H1 (cell line): ENCODE measurements around the gene TUBE1. TPM values are rescaled to one million over a fixed set of nuclear protein-coding genes. Genes with fewer than 3 reads are reported as not detected.

Experiments used
- CTCF ChIA-PET: fragments of 300-600 bp; sonication (Branson Sonifier 250); formaldehyde crosslinking; loops from one replicate; lab custom pipeline; 2021; ENCODE audit not compliant: partially characterized antibody; lab: Charles Lee
- POLR2A ChIA-PET: fragments of 300-600 bp; sonication (Branson Sonifier 250); formaldehyde crosslinking; loops from one replicate; lab custom pipeline; 2021; ENCODE audit warnings: inconsistent platforms; ENCODE audit not compliant: partially characterized antibody; lab: Charles Lee
- DNase-seq, 2 experiments: peaks; one replicate each; pipeline versions ENCODE4 v3.0.0 to v3.0.0-alpha.2; 2010 to 2022; ENCODE audit warnings: low spot score in 2 of 2, low read depth in 1 of 2, mixed read lengths in 1 of 2
- FAIRE-seq: peaks from 2 replicates; lab custom pipeline; 2011; peaks lifted over from hg19 to GRCh38; lab: Jason Lieb, UNC
- H2AFZ ChIP-seq: 2 replicates; pipeline ENCODE4 v1.8.1; 2012; ENCODE audit warnings: low read length, inconsistent platforms
- H2AK5ac ChIP-seq: 2 replicates; pipeline ENCODE4 v1.6.1; 2013; ENCODE audit warnings: low read depth, low read length
- H2BK120ac ChIP-seq: replicated peaks from 2 replicates; pipeline ENCODE3; 2013; ENCODE audit warnings: low read depth, low read length, inconsistent platforms
- H2BK12ac ChIP-seq: 2 replicates; pipeline ENCODE4 v1.6.1; 2013; ENCODE audit warnings: low read depth, low read length
- H2BK15ac ChIP-seq: 2 replicates; pipeline ENCODE4 v1.6.1; 2013; ENCODE audit warnings: low read length
- H2BK20ac ChIP-seq: 2 replicates; pipeline ENCODE4 v1.6.1; 2013; ENCODE audit warnings: low read length
- H2BK5ac ChIP-seq: 2 replicates; pipeline ENCODE4 v1.6.1; 2013; ENCODE audit warnings: low read depth, low read length
- H3K14ac ChIP-seq: 2 replicates; pipeline ENCODE4 v1.6.1; 2013; ENCODE audit warnings: inconsistent platforms; ENCODE audit not compliant: insufficient read length
- H3K18ac ChIP-seq: 2 replicates; pipeline ENCODE4 v1.6.1; 2013; ENCODE audit warnings: low read length; ENCODE audit errors: extremely low read depth
- H3K23ac ChIP-seq: 2 replicates; pipeline ENCODE4 v1.6.1; 2013; ENCODE audit warnings: inconsistent platforms; ENCODE audit not compliant: insufficient read length
- H3K23me2 ChIP-seq: 2 replicates; pipeline ENCODE4 v1.6.1; 2013; ENCODE audit warnings: low read depth, low read length
- H3K27ac ChIP-seq: 2 replicates; pipeline ENCODE4 v1.6.1; 2011; ENCODE audit warnings: low read depth, low read length, inconsistent platforms
- H3K27me3 ChIP-seq, 4 experiments: replicated peaks in 1 of 4; 1 replicate in 1 of 4; 2 replicates in 3 of 4; pipeline versions ENCODE4 v1.6.1 to v1.8.1; 2011 to 2013; ENCODE audit warnings: low read length in 3 of 4, mild to moderate bottlenecking in 3 of 4, inconsistent platforms in 2 of 4, mixed read lengths in 2 of 4, moderate library complexity in 1 of 4; ENCODE audit not compliant: control insufficient read depth in 3 of 4, insufficient read depth in 3 of 4; ENCODE audit errors: extremely low read depth in 1 of 4
- H3K36me3 ChIP-seq, 4 experiments: 2 replicates each; pipeline versions ENCODE4 v1.6.1 to v1.8.1; 2011 to 2013; ENCODE audit warnings: mild to moderate bottlenecking in 4 of 4, low read length in 3 of 4, moderate library complexity in 2 of 4, control low read depth in 1 of 4, inconsistent platforms in 1 of 4; ENCODE audit not compliant: insufficient read depth in 4 of 4, control insufficient read depth in 2 of 4
- H3K4ac ChIP-seq: replicated peaks from 2 replicates; pipeline ENCODE3; 2013; ENCODE audit warnings: low read length, low read depth, mixed read lengths, inconsistent platforms; ENCODE audit not compliant: insufficient read length
- H3K4me1 ChIP-seq, 4 experiments: replicated peaks in 1 of 4; 1 replicate in 1 of 4; 2 replicates in 3 of 4; pipeline versions ENCODE4 v1.6.1 to v1.8.1; 2011 to 2013; ENCODE audit warnings: low read length in 3 of 4, inconsistent platforms in 2 of 4, mixed read lengths in 1 of 4; ENCODE audit not compliant: insufficient read depth in 4 of 4, control insufficient read depth in 3 of 4
- H3K4me2 ChIP-seq, 2 experiments: 2 replicates each; pipeline versions ENCODE4 v1.6.1 to v1.8.1; 2011 to 2013; ENCODE audit warnings: low read depth in 2 of 2, low read length in 2 of 2, control low read depth in 1 of 2, inconsistent platforms in 1 of 2, mild to moderate bottlenecking in 1 of 2; ENCODE audit not compliant: insufficient read depth in 1 of 2
- H3K4me3 ChIP-seq, 4 experiments: fragments of 200-600, 300-600 bp in 1 of 4; sonication (generic), shearing (Covaris generic), sonication (Bioruptor Twin) in 1 of 4; 2 replicates each; pipeline versions ENCODE4 v1.5.1 to v1.8.1; 2011 to 2016; ENCODE audit warnings: low read length in 4 of 4, low read depth in 3 of 4, control low read depth in 2 of 4, inconsistent platforms in 2 of 4, mild to moderate bottlenecking in 2 of 4, mixed read lengths in 1 of 4, moderate library complexity in 1 of 4; ENCODE audit not compliant: insufficient read depth in 2 of 4; ENCODE audit errors: extremely low read depth in 1 of 4
- H3K56ac ChIP-seq: replicated peaks from 2 replicates; pipeline ENCODE3; 2013; ENCODE audit warnings: low read depth, mild to moderate bottlenecking, mixed read lengths, low read length, inconsistent platforms; ENCODE audit not compliant: insufficient read length
- H3K79me1 ChIP-seq: 2 replicates; pipeline ENCODE4 v1.6.1; 2013; ENCODE audit warnings: low read depth, low read length, control low read depth
- H3K79me2 ChIP-seq, 2 experiments: 2 replicates each; pipeline versions ENCODE4 v1.6.1 to v1.8.1; 2012 to 2013; ENCODE audit warnings: low read length in 2 of 2, mild to moderate bottlenecking in 2 of 2, inconsistent platforms in 1 of 2; ENCODE audit not compliant: insufficient read depth in 2 of 2, control insufficient read depth in 1 of 2
- H3K9ac ChIP-seq, 4 experiments: replicated peaks in 1 of 4; 1 replicate in 1 of 4; 2 replicates in 3 of 4; pipeline versions ENCODE4 v1.6.1 to v1.8.1; 2011 to 2013; ENCODE audit warnings: low read depth in 3 of 4, low read length in 3 of 4, control low read depth in 2 of 4, mild to moderate bottlenecking in 2 of 4, moderate library complexity in 2 of 4, inconsistent platforms in 1 of 4; ENCODE audit errors: extremely low read depth in 1 of 4
- H3K9me3 ChIP-seq, 2 experiments: 2 replicates each; pipeline versions ENCODE4 v1.6.1 to v1.8.1; 2012 to 2013; ENCODE audit warnings: mild to moderate bottlenecking in 2 of 2, moderate library complexity in 2 of 2, control low read depth in 1 of 2, inconsistent platforms in 1 of 2, low read depth in 1 of 2, low read length in 1 of 2, mixed read lengths in 1 of 2; ENCODE audit not compliant: insufficient read depth in 2 of 2
- H4K20me1 ChIP-seq, 2 experiments: replicated peaks in 1 of 2; 2 replicates each; pipeline versions ENCODE3 to v1.8.1; 2011 to 2013; ENCODE audit warnings: inconsistent platforms in 2 of 2, low read length in 2 of 2, mild to moderate bottlenecking in 1 of 2; ENCODE audit not compliant: insufficient read depth in 2 of 2, control insufficient read depth in 1 of 2
- H4K5ac ChIP-seq: 2 replicates; pipeline ENCODE4 v1.6.1; 2013; ENCODE audit warnings: low read length, low read depth, mixed read lengths, inconsistent platforms; ENCODE audit not compliant: insufficient read length
- H4K8ac ChIP-seq: 2 replicates; pipeline ENCODE4 v1.8.0; 2013; ENCODE audit warnings: mild to moderate bottlenecking, moderate library complexity, low read length, inconsistent platforms; ENCODE audit not compliant: insufficient read depth; ENCODE audit errors: extremely low read depth
- H4K91ac ChIP-seq: replicated peaks from 2 replicates; pipeline ENCODE3; 2013; ENCODE audit warnings: low read length, mixed read lengths, inconsistent platforms; ENCODE audit not compliant: insufficient read length
- CHD1 ChIP-seq: IDR thresholded peaks from 2 replicates; pipeline ENCODE4 v1.6.1; 2012; ENCODE audit warnings: low read depth, low read length, improper control_type of control experiment
- CTBP2 ChIP-seq: IDR thresholded peaks from 2 replicates; pipeline ENCODE4 v1.7.0; 2011; ENCODE audit warnings: borderline replicate concordance, mild to moderate bottlenecking, moderate library complexity, mixed read lengths, low read length; ENCODE audit not compliant: insufficient read depth, insufficient read length
- KDM5A ChIP-seq: fragments of 200-600 bp; IDR thresholded peaks from 2 replicates; pipeline ENCODE4 v1.7.1; 2012; ENCODE audit warnings: mild to moderate bottlenecking, low read length, inconsistent platforms, mixed read lengths
- SP1 ChIP-seq: IDR thresholded peaks from 2 replicates; pipeline ENCODE4 v1.6.1; 2011; ENCODE audit warnings: low read depth, low read length
- WGBS, 2 experiments: shearing (Covaris generic) in 1 of 2; methylation state at CpG; one replicate each; pipeline versions ENCODE4 v1.1.6 to v1.1.7; 2013 to 2015; ENCODE audit warnings: low lambda C conversion rate in 2 of 2, mixed read lengths in 2 of 2, inconsistent platforms in 1 of 2, low coverage in 1 of 2, missing lambda C conversion rate in 1 of 2; ENCODE audit not compliant: insufficient replicate concordance in 2 of 2, insufficient coverage in 1 of 2, insufficient read length in 1 of 2; ENCODE audit errors: extremely low coverage in 1 of 2, missing lambda C conversion rate in 1 of 2; 5-methylcytosine and 5-hydroxymethylcytosine counted together
- polyA plus RNA-seq, 7 experiments: library from polyadenylated mRNA; depleted of rRNA in 3 of 7; stranded (reverse) in 5 of 7; unstranded in 2 of 7; fragments of >200 nt in 5 of 7; fragments of 200-250 nt in 2 of 7; gene quantifications; 1 replicate in 5 of 7; 2 replicates in 1 of 7; 4 replicates in 1 of 7; pipeline versions ENCODE4 v1.2.1 to v1.2.3, GENCODE V29; 2011 to 2013; ENCODE audit warnings: missing spikeins in 2 of 7, mixed read lengths in 2 of 7
- total RNA-seq: library from RNA; stranded (reverse); fragmentation: NEBNext Ultra II Directional; extraction: Animal tissue kit (Norgen Biotek cat#: 25700); gene quantifications from 2 replicates; pipeline ENCODE4 v1.2.1, GENCODE V29; 2021

TUBE1 gene
- total and polyA plus RNA-seq, 2 of the 8 experiments (the other 6 are each of a cell fraction or from before 2014, with no cell fraction given) = 8.0 to 15.9 TPM

- H4K5ac ChIP-seq = no peak overlapping the region
- no peak overlapping the region for H2BK120ac ChIP-seq
- no peak overlapping the region for H3K27ac ChIP-seq
- no peaks in the 10 kb centered on the region for H3K36me3 ChIP-seq
- no peak overlapping the region for H2AK5ac ChIP-seq
- ChIA-PET CTCF (interaction anchor here (0.6 to 9.7 kb wide), 12 partner anchors 11 to 407 kb away, joined by 3 to 102 read pairs (median 4); no protein-coding TSS in a partner anchor), POLR2A (no interaction called here)
- TF ChIP-seq SP1 = no peak
- TF ChIP-seq CTBP2 = no peak
- no peak for TF ChIP-seq CHD1
- TF ChIP-seq KDM5A = no peak
- no peak overlapping the region for H2BK12ac ChIP-seq
- no peak overlapping the region for H3K4me2 ChIP-seq
- FAIRE-seq (no peak), DNase-seq (no peak)
- peak overlapping the region; percentile 25 for H3K56ac ChIP-seq
- 88% methylated on average over 5 of the region's 5 CpGs; no CpG with 5 or more reads in 1 of the 2 experiments for WGBS, 2 experiments
- H4K20me1 ChIP-seq = no peaks in the 10 kb centered on the region
- no peak overlapping the region for H3K9ac ChIP-seq
- no peak overlapping the region for H3K4me3 ChIP-seq
- no peak overlapping the region for H3K14ac ChIP-seq
- no peak overlapping the region for H2BK15ac ChIP-seq
- H4K91ac ChIP-seq = no peak overlapping the region
- no peak overlapping the region for H3K4ac ChIP-seq
- H3K23me2 ChIP-seq = peaks cover 1% of the 10 kb centered on the region; the same call in 1 of the 2 replicates
- H3K79me1 ChIP-seq = no peaks in the 10 kb centered on the region
- no peak overlapping the region for H3K18ac ChIP-seq
- no peak overlapping the region for H2BK5ac ChIP-seq
- no peak overlapping the region for H2BK20ac ChIP-seq
- no peak overlapping the region for H3K23ac ChIP-seq
- no peaks in the 10 kb centered on the region for H3K4me1 ChIP-seq
- H4K8ac ChIP-seq = no peak overlapping the region
- H3K9me3 ChIP-seq = no peaks in the 10 kb centered on the region
- H3K79me2 ChIP-seq = no peaks in the 10 kb centered on the region; a peak in 1 of 4 replicates
- 0 out of 2 replicates have a peak overlapping the region, but pooled peaks have one; percentile 6 for H2AFZ ChIP-seq
- no peaks in the 10 kb centered on the region for H3K27me3 ChIP-seq
Measured at GRCh38 chr6:112038268-112038667, 49.0 kb downstream of the TUBE1 start.
